NOMO-1 (cell line): ENCODE measurements around the gene ZNF710.

Experiments used
- DNase-seq, 2 experiments: peaks; one replicate each; lab custom pipeline; 2025; ENCODE audit not compliant: unreplicated experiment in 2 of 2; lab: John Stamatoyannopoulos, UW

Gene ZNF710

GRCh38 chr15:89985111-89985510 lies 16.0 kb upstream of the ZNF710 start:
- no peak for DNase-seq

- peak in 1 of 2 experiments; percentile 38 for DNase-seq
Observed at GRCh38 chr15:89991312-89991711, 9.8 kb upstream of the ZNF710 start.

- peak; percentile 73 to 82 for DNase-seq
Observed at GRCh38 chr15:89993349-89993748, 7.8 kb upstream of the ZNF710 start.

- DNase-seq = no peak
Observed at GRCh38 chr15:89997079-89997478, 4.0 kb upstream of the ZNF710 start.

- no peak for DNase-seq
Observed at GRCh38 chr15:89998141-89998661, 2.9 kb upstream of the ZNF710 start.

- DNase-seq = no peak
Observed at GRCh38 chr15:89998923-89999675, 2.0 kb upstream of the ZNF710 start.

GRCh38 chr15:89999676-90000185 lies 1.4 kb upstream of the ZNF710 start:
- no peak for DNase-seq

- peak in 1 of 2 experiments; percentile 53 for DNase-seq
Observed at GRCh38 chr15:90000186-90001001, 730 bp upstream of the ZNF710 start.

- peak; percentile 36 to 63 for DNase-seq
Observed at GRCh38 chr15:90001683-90002427, 731 bp downstream of the ZNF710 start.

GRCh38 chr15:90002428-90002844 lies 1.3 kb downstream of the ZNF710 start:
- DNase-seq = peak in 1 of 2 experiments; percentile 44

- no peak for DNase-seq
Observed at GRCh38 chr15:90003736-90004135, 2.6 kb downstream of the ZNF710 start.

GRCh38 chr15:90004252-90004651 lies 3.1 kb downstream of the ZNF710 start:
- DNase-seq = no peak

GRCh38 chr15:90004671-90005070 lies 3.5 kb downstream of the ZNF710 start:
- peak; percentile 71 to 91 for DNase-seq

- DNase-seq = no peak
Observed at GRCh38 chr15:90006217-90007075, 5.3 kb downstream of the ZNF710 start.

GRCh38 chr15:90007076-90007460 lies 5.9 kb downstream of the ZNF710 start:
- DNase-seq = no peak

GRCh38 chr15:90008607-90009006 lies 7.5 kb downstream of the ZNF710 start:
- no peak for DNase-seq

- DNase-seq = peak in 1 of 2 experiments; percentile 22
Observed at GRCh38 chr15:90009301-90010022, 8.3 kb downstream of the ZNF710 start.

- no peak for DNase-seq
Observed at GRCh38 chr15:90011705-90012104, 10.6 kb downstream of the ZNF710 start.

- DNase-seq = peak; percentile 85 to 95
Observed at GRCh38 chr15:90013503-90013937, 12.4 kb downstream of the ZNF710 start.
